Left renal pelvis (tissue), 4 donors: Measurements from ENCODE around the gene FYB2. TPM values are rescaled to one million over a fixed set of nuclear protein-coding genes. Genes with fewer than 3 reads are reported as not detected.

Source experiments
- DNase-seq, 4 donors: peaks; one replicate each; pipeline ENCODE4 v3.0.0-alpha.2; 2013; ENCODE audit warnings: low read depth in 4 of 4, low spot score in 3 of 4
- polyA plus RNA-seq, 4 donors: library from polyadenylated mRNA; unstranded; fragments of 120-200 nt; gene quantifications; one replicate each; pipeline ENCODE4 v1.2.1, GENCODE V29; 2013; ENCODE audit not compliant: insufficient read length in 4 of 4

Gene FYB2
- 1 to 10 TPM in 2 of 4 donors, under 1 TPM in 1, not detected in 1; 0.96 to 1.2 (median 1.0) TPM for polyA plus RNA-seq

- no peak for DNase-seq
Observed at GRCh38 chr1:56819387-56819899, at the start of gene FYB2. FYB2 (minus strand) TSS chr1:56819404; CDS start chr1:56819290, 114 bp downstream.

- DNase-seq = no peak
Observed at GRCh38 chr1:56868761-56869160, 49.6 kb upstream of the FYB2 start.

GRCh38 chr1:56867491-56867890 is 48.3 kb upstream of the FYB2 start:
- no peak for DNase-seq

- DNase-seq = no peak
Observed at GRCh38 chr1:56866656-56867055, 47.5 kb upstream of the FYB2 start.

GRCh38 chr1:56864430-56864829 is 45.2 kb upstream of the FYB2 start:
- no peak for DNase-seq

GRCh38 chr1:56863265-56863992 is 44.2 kb upstream of the FYB2 start:
- no peak for DNase-seq

GRCh38 chr1:56859287-56859686 is 40.1 kb upstream of the FYB2 start:
- DNase-seq = no peak

GRCh38 chr1:56856186-56856585 is 37.0 kb upstream of the FYB2 start:
- no peak for DNase-seq

- no peak for DNase-seq
Observed at GRCh38 chr1:56855190-56855589, 36.0 kb upstream of the FYB2 start.

GRCh38 chr1:56854521-56855099 is 35.4 kb upstream of the FYB2 start, which contains the start of gene C8A:
C8A (plus strand) TSS chr1:56854797; CDS start chr1:56854902, 105 bp downstream.
- DNase-seq = no peak

- DNase-seq = no peak
Observed at GRCh38 chr1:56852476-56852875, 33.3 kb upstream of the FYB2 start.

GRCh38 chr1:56850922-56851321 is 31.7 kb upstream of the FYB2 start:
- no peak for DNase-seq

- no peak for DNase-seq
Observed at GRCh38 chr1:56850411-56850810, 31.2 kb upstream of the FYB2 start.

GRCh38 chr1:56849750-56850149 is 30.5 kb upstream of the FYB2 start:
- no peak for DNase-seq

GRCh38 chr1:56845343-56845742 is 26.1 kb upstream of the FYB2 start:
- no peak for DNase-seq

- no peak for DNase-seq
Observed at GRCh38 chr1:56844545-56845136, 25.4 kb upstream of the FYB2 start.

GRCh38 chr1:56843544-56843943 is 24.3 kb upstream of the FYB2 start:
- DNase-seq = no peak

- DNase-seq = no peak
Observed at GRCh38 chr1:56838759-56839158, 19.6 kb upstream of the FYB2 start.

GRCh38 chr1:56837244-56837939 is 18.2 kb upstream of the FYB2 start:
- DNase-seq = no peak

GRCh38 chr1:56836359-56836758 is 17.2 kb upstream of the FYB2 start:
- DNase-seq = no peak

GRCh38 chr1:56835657-56836056 is 16.5 kb upstream of the FYB2 start:
- no peak for DNase-seq
